GM03348 (cell line): ENCODE data around the gene CPT1B.
A peak's percentile ranks its signal among the peaks of the same experiment; 100 is the strongest.
"Not testable (repeated sequence)": the region's sequence is repeated elsewhere in the genome, so short reads cannot be mapped to it uniquely, and the experiment has no call there.

Experiments
- DNase-seq: peaks from one replicate; pipeline ENCODE4 v3.0.0; 2012; ENCODE audit warnings: low spot score

CPT1B gene

DNA sequence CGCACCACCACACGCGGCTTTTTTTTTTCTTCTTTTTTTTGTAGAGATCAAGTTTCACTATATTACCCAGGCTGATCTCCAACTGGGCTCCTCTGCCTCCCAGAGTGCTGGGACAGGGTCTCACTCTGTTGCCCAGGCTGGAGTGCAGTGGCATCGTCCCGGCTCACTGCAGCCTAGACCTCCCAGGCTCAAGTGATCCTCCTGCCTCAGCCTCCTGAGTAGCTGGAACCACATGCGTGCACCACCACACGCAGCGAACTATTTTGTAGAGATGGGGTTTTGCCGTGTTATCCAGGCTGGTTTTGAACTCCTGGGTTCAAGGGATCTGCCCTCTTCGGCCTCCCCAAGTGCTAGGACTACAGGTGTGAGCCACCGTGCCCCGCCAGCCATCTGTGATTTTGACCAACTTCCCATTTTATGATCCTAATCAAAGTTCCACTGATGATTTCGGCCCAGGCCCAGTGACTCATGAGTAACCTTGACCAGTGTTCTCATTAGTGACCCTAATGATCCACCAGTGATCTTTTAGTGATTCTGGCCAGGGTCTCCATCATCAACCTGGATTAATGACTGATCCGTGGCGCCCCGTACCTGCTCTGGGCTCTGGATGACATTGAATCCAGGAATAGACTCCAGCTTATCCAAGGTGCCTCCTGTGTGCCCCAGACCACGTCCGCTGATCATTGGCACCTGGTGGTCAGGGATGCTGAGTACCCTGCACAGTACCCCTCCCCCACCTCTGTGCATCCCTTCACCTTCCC, 50.1 kb downstream of the CPT1B start:
- no peak for DNase-seq

DNA sequence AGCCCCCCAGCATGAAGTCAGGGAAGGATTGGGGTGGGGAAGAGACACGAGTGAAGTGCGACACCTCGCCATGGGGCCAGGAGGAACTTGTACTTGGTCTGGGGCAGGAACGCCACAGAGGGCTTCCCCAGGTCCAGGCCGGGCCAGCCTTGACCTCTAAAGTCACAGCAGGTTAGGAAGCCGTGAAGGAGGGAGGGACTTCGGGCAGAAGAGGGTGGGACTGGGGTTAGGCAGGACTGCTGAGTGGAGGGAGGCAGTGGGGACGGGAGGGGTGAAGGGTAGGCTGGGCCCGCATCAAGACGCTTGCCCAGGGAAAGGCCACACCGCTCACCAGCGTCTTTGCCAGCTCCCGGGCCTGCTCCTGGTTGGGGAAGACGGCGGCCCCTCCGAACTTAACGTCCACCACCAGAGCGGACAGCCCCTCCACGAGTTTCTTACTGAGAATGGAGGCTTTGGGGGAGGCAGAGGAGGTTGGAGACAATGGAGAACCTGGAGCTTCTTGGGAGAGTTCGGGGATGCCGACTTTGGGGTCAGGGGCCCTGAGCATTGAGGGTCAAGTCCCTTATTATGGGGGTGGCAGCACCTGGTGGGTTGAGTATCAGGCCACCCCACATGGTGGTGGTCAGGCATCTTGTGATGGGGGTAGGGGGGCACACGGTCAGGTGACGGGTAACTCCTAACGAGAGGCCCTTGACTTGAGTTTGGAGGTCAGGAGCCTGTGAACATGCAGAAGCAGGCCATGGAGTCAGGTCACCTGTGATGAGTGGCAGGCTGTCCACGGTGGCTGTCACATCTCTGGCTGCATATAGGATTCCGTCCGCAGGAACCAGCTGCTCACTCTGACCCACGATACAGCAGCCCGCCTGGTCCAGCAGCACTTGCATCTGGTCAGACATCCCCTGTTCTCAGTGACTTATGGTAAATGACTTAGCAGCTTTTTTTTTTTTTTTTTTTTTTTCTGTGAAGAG, 51.1 kb downstream of the CPT1B start:
- DNase-seq = no peak

DNA sequence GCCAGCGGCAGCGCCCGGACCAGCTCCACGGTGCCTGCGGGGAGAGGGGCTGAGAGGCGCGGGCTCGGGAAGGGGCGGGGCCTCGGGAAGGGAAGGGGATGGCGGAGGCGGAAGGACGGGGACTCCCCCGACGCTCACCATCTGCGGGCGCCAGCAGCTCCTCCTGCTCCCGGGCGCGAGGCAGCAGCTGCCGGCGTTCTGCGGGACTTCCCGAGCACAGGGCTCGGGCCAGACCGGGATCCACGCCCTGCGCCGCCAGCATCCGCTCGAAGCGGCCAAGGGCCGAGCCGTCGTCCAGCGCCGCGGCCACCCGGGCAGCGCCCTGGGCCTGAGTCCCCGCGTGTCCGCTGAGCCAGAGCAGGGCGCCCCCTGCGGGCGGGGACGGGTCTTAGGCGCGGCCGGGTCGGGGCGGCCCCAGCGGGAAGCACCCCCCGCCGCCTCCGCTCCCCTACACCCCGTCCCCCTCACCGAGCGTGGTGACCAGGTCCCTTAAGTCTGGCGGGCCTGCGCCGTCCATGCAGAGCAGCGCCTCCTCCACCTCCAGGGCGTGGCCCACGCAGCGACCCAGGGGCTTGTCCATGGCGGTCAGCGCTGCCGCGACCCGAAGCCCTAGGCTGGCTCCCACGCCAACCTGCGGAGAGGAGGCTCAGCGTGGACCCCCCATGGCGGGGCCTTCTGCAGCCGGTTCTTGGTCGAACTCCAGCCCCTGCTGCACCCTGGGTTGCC, 52.0 kb downstream of the CPT1B start:
- DNase-seq = peak; percentile 84

DNA sequence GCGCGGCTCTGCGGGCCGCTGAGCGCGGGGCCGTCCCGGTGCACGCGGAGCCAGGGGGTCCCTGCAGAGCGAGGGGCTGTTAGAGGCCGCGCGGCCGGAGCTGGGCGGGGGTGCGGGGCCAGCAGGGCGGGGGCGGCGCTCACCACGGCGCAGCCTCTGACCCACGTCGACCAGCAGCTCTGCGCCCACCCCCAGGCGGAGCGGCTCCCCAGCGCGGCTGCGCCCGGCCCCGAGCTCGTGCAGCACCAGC, 52.4 kb downstream of the CPT1B start:
- DNase-seq = no peak

DNA sequence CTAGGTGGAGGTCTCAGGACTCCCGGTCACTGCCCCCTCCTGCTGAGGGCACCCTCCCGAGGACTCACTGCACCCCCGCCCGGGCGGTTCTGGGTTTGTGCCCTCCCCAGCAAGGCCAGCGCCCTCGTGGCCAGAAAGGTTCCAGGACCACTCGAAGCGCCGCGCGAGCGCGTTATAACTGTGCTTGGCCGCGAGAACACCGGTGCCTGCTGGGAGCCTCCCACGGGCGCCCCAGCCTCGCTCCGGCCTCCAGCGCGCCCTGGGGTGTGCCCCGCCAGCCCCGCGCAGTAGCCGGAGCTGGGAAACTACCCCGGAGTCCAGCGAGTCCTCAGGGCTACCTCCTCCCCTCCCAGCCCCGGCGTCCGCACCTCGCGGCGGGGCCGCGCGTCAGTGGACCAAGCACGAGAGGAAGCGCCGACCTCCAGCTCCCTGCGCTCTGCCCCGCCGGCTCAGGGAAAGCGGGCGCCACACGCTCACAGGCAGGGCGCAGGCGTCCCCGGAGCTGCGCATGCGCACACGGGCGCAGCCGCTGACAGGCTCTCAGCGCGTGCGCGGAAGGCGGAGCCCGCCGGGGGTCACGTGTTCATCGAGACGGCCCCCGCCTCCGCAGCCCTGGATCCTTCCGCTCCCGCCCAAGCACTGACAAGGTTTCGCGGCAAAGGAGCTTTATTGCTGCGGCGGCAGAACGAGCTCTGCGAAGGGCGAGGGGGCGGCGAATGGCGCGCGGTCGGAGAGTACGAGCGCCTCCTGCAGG, 52.9 kb downstream of the CPT1B start, which contains the start of gene SCO2:
Gene SCO2, minus strand, starts transcription at position 495 of the 754 bp plus-strand sequence. CDS start 1,187 bp downstream, outside the sequence.
- DNase-seq = peak; percentile 99

DNA sequence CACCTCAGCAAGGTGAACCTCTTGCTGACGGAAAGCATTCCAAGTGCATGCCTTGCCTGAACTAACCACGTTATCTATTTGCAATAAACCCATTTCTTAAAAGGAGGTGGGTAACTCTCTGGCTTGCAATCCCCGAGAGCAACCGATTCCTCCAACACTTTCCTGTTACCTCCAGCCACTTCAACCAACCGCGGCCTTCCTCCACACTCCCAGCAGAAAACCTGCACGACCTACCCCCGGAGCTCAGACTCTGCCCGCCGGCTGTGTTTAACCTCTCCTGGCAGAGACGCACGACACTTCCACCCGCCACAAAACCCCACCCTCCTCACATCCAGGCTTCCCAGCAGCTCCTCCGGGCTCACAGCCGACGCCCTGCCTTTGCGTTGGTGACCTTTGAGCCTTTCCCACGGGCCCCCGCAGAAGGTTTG, 53.5 kb downstream of the CPT1B start:
- DNase-seq = no peak

DNA sequence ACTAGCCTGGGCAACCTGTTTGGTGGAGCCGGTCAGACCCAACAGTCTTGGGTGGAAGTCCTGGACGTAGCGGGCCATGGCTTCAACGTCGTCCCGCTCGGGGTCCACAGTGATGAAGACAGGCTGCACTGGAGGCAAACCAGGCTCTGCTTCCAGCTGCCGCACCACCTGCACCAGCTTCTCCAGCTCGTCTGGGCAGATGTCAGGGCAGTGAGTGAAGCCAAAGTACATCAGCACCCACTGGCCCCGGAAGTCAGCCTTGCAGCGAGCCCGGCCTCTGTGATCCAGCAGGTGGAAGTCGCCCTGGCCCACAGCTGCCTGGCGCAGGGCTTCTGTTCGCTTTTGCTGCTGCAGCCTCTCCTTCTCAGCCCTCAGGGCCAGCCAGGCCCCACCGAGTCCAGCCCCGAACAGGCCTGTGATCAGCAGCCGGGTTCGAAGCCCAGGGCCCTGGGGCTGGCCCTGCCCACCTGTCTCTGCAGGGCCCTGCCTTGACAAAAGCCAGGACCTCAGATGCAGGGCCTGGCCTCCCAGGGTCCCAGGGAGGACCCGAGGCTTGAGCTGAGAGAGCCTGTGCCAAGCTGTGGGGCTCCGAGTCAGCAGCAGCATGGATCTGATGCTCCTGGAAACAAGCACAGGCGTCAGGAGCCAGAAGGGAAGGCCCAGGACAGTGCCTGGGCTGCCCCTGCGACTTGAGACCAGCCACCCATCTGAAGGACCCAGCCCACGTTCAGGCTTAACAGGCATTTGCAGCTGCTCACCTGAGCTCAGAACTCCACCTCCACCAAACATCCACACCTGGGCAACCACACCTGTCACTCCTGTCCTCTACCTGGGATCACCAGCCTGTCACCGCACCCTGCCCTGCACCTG, 54.2 kb downstream of the CPT1B start:
- DNase-seq = no peak

DNA sequence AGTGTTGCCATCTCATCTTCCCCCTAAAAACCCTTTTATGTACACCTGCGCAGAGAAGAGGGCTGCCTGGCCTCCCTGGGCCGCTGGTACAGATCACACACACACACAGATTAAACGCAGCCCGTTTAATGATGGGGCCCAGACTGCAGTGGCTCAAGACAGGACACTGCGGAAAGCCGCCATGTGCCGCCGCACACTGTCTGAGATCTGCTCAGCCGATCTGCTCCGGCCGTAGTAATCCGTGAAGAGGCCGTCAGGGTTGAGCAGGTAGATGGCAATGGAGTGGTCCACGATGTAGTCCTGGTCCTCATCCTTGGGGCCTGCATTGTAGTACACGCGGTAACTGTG, 54.8 kb downstream of the CPT1B start:
- no peak for DNase-seq

DNA sequence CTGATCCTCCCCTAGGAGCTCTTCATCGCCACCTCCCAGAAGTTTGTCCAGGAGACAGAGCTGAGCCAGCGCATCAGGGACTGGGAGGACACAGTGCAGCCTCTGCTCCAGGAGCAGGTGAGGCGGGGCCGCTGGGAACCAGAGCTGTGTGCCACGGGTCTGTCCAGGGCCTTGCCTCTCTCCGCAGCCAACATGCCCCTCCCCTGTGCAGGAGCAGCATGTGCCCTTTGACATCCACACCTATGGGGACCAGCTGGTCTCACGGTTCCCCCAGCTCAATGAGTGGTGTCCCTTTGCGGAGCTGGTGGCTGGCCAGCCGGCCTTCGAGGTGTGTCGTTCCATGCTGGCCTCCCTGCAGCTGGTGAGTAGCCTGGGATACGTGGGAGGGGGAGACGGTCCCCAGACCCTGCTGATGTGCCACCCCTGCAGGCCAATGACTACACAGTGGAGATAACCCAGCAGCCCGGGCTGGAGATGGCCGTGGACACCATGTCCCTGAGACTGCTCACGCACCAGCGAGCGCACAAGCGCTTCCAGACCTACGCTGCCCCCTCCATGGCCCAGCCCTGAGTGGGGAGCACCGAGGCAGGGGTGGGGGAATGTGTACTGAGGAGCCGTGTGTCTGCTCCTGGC, 55.3 kb downstream of the CPT1B start:
- no peak for DNase-seq

DNA sequence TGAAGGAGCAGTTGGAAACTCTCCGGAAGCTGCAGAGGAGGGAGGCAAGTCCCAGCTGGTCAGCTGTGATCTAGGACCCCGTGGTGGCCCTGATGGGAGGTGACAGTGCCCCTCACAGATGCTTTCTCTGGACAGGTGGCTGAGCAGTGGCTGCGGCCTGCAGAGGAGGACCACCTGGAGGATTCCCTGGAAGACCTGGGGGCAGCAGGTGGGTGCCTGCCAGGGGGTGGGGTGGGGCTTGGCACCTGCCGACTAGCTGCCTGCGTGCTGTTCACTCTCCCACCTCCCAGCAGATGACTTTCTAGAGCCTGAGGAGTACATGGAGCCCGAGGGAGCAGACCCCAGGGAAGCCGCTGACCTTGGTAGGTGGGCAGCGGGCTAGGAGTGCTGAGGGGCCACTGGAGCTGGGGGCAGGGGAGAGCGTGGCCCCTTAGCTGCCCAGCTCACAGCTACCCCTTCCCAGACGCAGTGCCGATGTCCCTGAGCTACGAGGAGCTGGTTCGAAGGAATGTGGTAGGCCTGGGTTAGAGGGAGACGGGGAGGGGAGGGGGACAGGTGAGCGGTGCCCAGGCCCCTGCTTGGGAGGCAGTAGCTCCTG, 55.9 kb downstream of the CPT1B start:
- DNase-seq = no peak

DNA sequence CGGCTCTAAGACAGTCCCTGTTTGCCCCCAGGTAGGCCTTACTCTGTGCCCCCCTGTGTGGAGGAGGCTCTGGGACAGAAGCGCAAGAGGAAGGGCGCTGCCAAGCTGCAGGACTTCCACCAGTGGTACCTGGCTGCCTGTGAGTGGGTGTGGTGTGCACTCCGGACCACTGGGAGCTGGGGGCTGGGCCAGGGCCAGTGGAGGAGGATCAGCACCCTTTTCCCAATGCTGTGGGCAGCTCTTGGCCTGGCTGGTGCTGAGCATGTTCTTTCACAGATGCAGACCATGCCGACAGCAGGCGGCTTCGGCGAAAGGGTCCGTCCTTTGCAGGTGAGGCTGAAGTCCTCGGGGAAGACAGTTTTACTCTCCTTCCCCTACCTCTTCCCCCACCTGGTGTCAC, 56.5 kb downstream of the CPT1B start:
- no peak for DNase-seq

DNA sequence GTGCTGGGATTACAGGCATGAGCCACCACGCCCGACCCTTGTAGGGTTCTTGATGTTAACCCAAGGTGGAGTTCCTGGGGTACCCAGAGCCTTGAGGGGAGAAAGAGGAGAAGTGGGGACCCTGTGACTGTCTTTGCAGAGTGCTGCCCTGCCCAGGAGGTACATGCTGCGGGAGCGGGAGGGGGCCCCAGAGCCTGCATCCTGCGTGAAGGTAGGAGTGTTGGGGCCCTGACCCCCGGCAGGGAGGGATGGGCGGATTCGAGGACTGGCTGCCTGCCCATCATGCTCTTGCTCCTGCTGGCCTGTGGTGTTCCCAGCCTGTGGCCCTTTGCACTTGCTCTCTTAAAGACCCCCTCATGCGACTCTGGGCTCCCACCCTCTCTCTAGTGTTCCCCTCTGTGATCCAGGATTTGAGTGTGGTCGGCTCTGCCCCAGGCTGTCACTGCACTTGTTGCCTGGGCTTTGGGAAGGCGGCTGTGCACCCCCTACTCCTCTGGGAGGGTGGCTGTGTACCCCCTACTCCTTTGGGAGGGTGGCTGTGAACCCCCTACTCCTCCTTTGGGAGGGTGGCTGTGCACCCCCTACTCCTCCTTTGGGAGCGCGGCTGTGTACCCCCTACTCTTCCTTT, 57.3 kb downstream of the CPT1B start:
- DNase-seq = no peak

DNA sequence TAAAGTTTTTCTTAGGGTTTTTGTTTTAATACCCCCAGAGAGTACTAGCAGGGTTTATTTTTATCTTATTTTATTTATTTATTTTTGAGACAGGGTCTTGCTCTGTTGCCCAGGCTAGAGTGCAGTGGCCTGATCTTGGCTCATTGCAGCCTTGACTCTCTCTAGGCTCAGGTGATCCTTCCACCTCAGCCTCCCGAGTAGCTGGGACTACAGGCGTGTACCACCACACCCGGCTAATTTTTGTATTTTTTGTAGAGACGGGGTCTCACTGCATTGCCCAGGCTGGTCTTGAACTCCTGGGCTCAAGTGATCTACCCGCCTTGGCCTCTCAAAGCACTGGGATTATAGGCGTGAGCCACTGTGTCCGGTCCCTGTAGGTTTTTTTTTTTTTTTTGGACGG, 58.0 kb downstream of the CPT1B start:
- not testable (repeated sequence) for DNase-seq

DNA sequence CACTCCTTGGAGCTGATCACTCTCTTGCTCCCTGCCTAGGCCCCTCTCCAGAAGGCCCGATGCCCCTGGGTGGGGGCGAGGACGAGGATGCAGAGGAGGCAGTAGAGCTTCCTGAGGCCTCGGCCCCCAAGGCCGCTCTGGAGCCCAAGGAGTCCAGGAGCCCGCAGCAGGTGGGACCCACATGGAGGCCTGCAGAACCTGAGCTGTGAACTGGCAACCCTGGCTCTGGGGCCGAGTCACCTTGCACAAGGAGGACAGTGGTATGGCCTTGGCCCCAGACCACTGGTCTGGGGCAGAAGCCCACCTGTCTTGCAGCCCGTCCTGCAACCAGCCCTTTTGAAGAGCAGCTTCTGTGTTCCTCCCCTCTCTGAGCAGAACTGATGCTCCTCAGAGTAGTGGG, 59.1 kb downstream of the CPT1B start:
- no peak for DNase-seq
